D721Med (cell line): ENCODE results near the gene EFCAB3.
"Not testable (repeated sequence)": the region's sequence is repeated elsewhere in the genome, so short reads cannot be mapped to it uniquely, and the experiment has no call there.

Experiments used
- DNase-seq: peaks from one replicate; pipeline ENCODE4 v3.0.0; 2011; ENCODE audit warnings: low spot score; ENCODE audit not compliant: insufficient read length
- FAIRE-seq: peaks from 2 replicates; lab custom pipeline; 2011; peaks lifted over from hg19 to GRCh38; lab: Jason Lieb, UNC
- CTCF ChIP-seq: IDR thresholded peaks from 2 replicates; pipeline ENCODE4 v1.5.1; 2012; ENCODE audit warnings: mild to moderate bottlenecking, control low read depth; ENCODE audit not compliant: insufficient read depth; ENCODE audit errors: missing control alignments

Gene EFCAB3

GRCh38 chr17:62456016-62456415 lies 75.7 kb downstream of the EFCAB3 start:
- FAIRE-seq, result no peak
- no peak for TF ChIP-seq CTCF
- no peak for DNase-seq

DNA sequence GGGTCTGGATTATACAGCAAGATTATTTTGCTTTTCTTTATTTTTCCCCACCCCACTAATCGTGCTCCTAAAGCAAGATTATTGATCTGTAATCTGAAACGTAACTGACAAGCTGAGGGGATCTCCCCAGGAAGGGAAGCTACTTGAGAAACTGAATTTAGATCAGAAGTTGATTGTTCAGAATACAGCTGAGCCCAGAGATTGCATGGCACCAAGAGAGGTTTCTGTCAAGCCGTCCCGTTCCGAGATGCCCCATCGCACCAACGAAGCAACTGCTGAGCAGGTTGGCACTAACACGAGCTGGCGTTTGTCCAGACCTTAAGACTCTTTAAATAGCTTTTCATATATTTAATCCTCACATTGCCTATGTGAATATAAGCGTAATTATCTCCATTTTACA lies 78.1 kb downstream of the EFCAB3 start:
- FAIRE-seq, DNase-seq: not testable (repeated sequence)

- DNase-seq, FAIRE-seq: not testable (repeated sequence)
Observed at GRCh38 chr17:62464422-62464821, 84.1 kb downstream of the EFCAB3 start.

DNA sequence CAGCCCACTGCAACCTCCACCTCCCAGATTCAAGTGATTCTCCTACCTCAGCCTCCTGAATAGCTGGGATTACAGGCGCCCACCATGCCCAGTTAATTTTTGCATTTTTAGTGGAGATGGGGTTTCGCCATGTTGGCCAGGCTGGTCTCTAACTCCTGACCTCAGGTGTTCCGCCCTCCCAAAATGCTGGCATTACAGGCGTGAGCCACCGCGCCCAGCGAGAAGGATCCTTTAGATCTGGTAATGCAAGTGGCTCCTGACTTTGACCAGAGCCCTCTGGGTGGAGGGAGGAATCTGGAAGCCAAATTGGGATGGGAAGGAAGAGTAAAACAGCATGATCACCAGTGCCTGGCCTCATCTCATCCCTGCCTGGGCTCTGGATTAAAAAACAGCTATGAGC lies 84.9 kb downstream of the EFCAB3 start:
- DNase-seq, FAIRE-seq: not testable (repeated sequence)
